HL-60/S4 (cell line): ENCODE measurements around the gene CLTCL1.

Source experiments
- in situ Hi-C: fragments of 300-500 bp; cut with MboI; formaldehyde crosslinking; loops from 2 replicates; pipeline ENCODE4 v1.14.3; 2022; ENCODE audit warnings: low sequenced_read_pairs

The CLTCL1 gene

GRCh38 chr22:19197997-19198865 lies 93.3 kb downstream of the CLTCL1 start:
- in situ Hi-C loops, result no loop called here

GRCh38 chr22:19196841-19197612 lies 94.5 kb downstream of the CLTCL1 start:
- in situ Hi-C loops, result no loop called here

- in situ Hi-C loops, result no loop called here
Measured at GRCh38 chr22:19195796-19196731, 95.5 kb downstream of the CLTCL1 start.

- in situ Hi-C loops, result no loop called here
Measured at GRCh38 chr22:19194766-19195536, 96.6 kb downstream of the CLTCL1 start.

- in situ Hi-C loops, result no loop called here
Measured at GRCh38 chr22:19193879-19194278, 97.6 kb downstream of the CLTCL1 start.

GRCh38 chr22:19187716-19188563 lies 103.6 kb downstream of the CLTCL1 start:
- in situ Hi-C loops, result no loop called here

GRCh38 chr22:19184276-19184997 lies 107.1 kb downstream of the CLTCL1 start:
- in situ Hi-C loops, result no loop called here

- in situ Hi-C loops, result no loop called here
Measured at GRCh38 chr22:19183216-19183615, 108.3 kb downstream of the CLTCL1 start.

- in situ Hi-C loops, result no loop called here
Measured at GRCh38 chr22:19182472-19183157, 108.9 kb downstream of the CLTCL1 start.

- in situ Hi-C loops, result no loop called here
Measured at GRCh38 chr22:19181786-19182471, 109.6 kb downstream of the CLTCL1 start.

- in situ Hi-C loops, result no loop called here
Measured at GRCh38 chr22:19180740-19181410, 110.6 kb downstream of the CLTCL1 start.

GRCh38 chr22:19180234-19180633 lies 111.3 kb downstream of the CLTCL1 start:
- in situ Hi-C loops, result no loop called here

GRCh38 chr22:19179497-19180048 lies 111.9 kb downstream of the CLTCL1 start:
- in situ Hi-C loops, result no loop called here

- in situ Hi-C loops, result no loop called here
Measured at GRCh38 chr22:19178657-19179496, 112.6 kb downstream of the CLTCL1 start, which contains the start of gene SLC25A1. Gene SLC25A1, minus strand, starts transcription at chr22:19178736. Its CDS starts 63 bp downstream, at chr22:19178673.

GRCh38 chr22:19178065-19178656 lies 113.4 kb downstream of the CLTCL1 start:
- in situ Hi-C loops, result no loop called here
